WTC11 (cell line): ENCODE results near the gene MGAT4A. TPM values are rescaled to one million over a fixed set of nuclear protein-coding genes. Genes with fewer than 3 reads are reported as not detected.

Source experiments
- ATAC-seq: fragments of 200-7000 bp; cut with Tn5 transposase; 2 replicates; pipeline ENCODE4 v1.10.0; 2021; ENCODE audit warnings: mild to moderate bottlenecking, moderate library complexity
- CTCF ChIA-PET: fragments of 300-600 bp; sonication (Branson Sonifier 250); formaldehyde crosslinking; loops from one replicate; lab custom pipeline; 2021; ENCODE audit warnings: antibody characterized with exemption; lab: Charles Lee
- POLR2A ChIA-PET: fragments of 350-600 bp; sonication (Branson Sonifier 250); formaldehyde crosslinking; loops from one replicate; lab custom pipeline; 2021; ENCODE audit warnings: antibody characterized with exemption; lab: Charles Lee
- DNase-seq: peaks from one replicate; pipeline ENCODE4 v3.0.0; 2021; ENCODE audit warnings: low spot score
- H3K27ac Mint-ChIP-seq: 2 replicates; pipeline ENCODE4 v1.8.0; 2021; ENCODE audit warnings: mixed read lengths
- H3K27me3 Mint-ChIP-seq: 2 replicates; pipeline ENCODE4 v1.8.0; 2021; ENCODE audit warnings: low read depth, mild to moderate bottlenecking, moderate library complexity, mixed read lengths
- H3K36me3 Mint-ChIP-seq: 2 replicates; pipeline ENCODE4 v1.8.0; 2021; ENCODE audit warnings: mixed read lengths
- H3K4me1 Mint-ChIP-seq: 2 replicates; pipeline ENCODE4 v1.8.0; 2022; ENCODE audit warnings: mixed read lengths
- H3K4me3 Mint-ChIP-seq: 2 replicates; pipeline ENCODE4 v1.8.0; 2021; ENCODE audit warnings: mild to moderate bottlenecking, moderate library complexity, mixed read lengths
- H3K9me3 Mint-ChIP-seq: 2 replicates; pipeline ENCODE4 v1.8.0; 2021; ENCODE audit warnings: mixed read lengths
- AR ChIP-seq: fragments of 250-450 bp; sonication (Bioruptor Pico); IDR thresholded peaks from 2 replicates; pipeline ENCODE4 v1.9.0; 2021; ENCODE audit warnings: mild to moderate bottlenecking
- ATF6 ChIP-seq: sonication (generic); formaldehyde crosslinking; IDR thresholded peaks from 2 replicates; pipeline ENCODE4 v1.8.1; 2023; ENCODE audit warnings: mild to moderate bottlenecking, missing genetic modification reagents
- E2F4 ChIP-seq: sonication (generic); formaldehyde crosslinking; IDR thresholded peaks from 2 replicates; pipeline ENCODE4 v1.8.1; 2022; ENCODE audit warnings: low read depth, mild to moderate bottlenecking, moderate library complexity, missing genetic modification reagents, borderline replicate concordance
- FOXP4 ChIP-seq: sonication (generic); formaldehyde crosslinking; IDR thresholded peaks from 2 replicates; pipeline ENCODE4 v1.8.0; 2022; ENCODE audit warnings: mild to moderate bottlenecking, missing genetic modification reagents
- GRHL2 ChIP-seq: fragments of 250-450 bp; sonication (Bioruptor Pico); IDR thresholded peaks from 2 replicates; pipeline ENCODE4 v1.8.0; 2022; ENCODE audit warnings: mild to moderate bottlenecking, moderate library complexity; ENCODE audit not compliant: insufficient replicate concordance, severe bottlenecking
- IRF1 ChIP-seq: sonication (generic); formaldehyde crosslinking; IDR thresholded peaks from 2 replicates; pipeline ENCODE4 v1.8.0; 2023; ENCODE audit warnings: missing genetic modification reagents
- NFYB ChIP-seq: sonication (generic); formaldehyde crosslinking; conservative IDR thresholded peaks from 2 replicates; pipeline ENCODE4 v1.8.0; 2022; ENCODE audit warnings: low read depth, missing genetic modification reagents
- PREB ChIP-seq: sonication (generic); formaldehyde crosslinking; IDR thresholded peaks from 2 replicates; pipeline ENCODE4 v1.8.1; 2022; ENCODE audit warnings: mild to moderate bottlenecking, missing genetic modification reagents, moderate library complexity, borderline replicate concordance
- RELA ChIP-seq: sonication (generic); formaldehyde crosslinking; IDR thresholded peaks from 2 replicates; pipeline ENCODE4 v1.8.1; 2022; ENCODE audit warnings: missing genetic modification reagents, mild to moderate bottlenecking, borderline replicate concordance
- STAT6 ChIP-seq: sonication (generic); formaldehyde crosslinking; conservative IDR thresholded peaks from 2 replicates; pipeline ENCODE4 v1.8.1; 2023; ENCODE audit warnings: mild to moderate bottlenecking, low read depth, missing genetic modification reagents, moderate library complexity
- TP53 ChIP-seq: sonication (generic); formaldehyde crosslinking; IDR thresholded peaks from 2 replicates; pipeline ENCODE4 v1.8.1; 2023; ENCODE audit warnings: mild to moderate bottlenecking, missing genetic modification reagents
- ZNF219 ChIP-seq: sonication (generic); formaldehyde crosslinking; IDR thresholded peaks from 2 replicates; pipeline ENCODE4 v1.8.0; 2023; ENCODE audit warnings: missing genetic modification reagents, mild to moderate bottlenecking, borderline replicate concordance
- ZNF425 ChIP-seq: fragments of 250-450 bp; sonication (Bioruptor Pico); conservative IDR thresholded peaks from 2 replicates; pipeline ENCODE4 v1.9.0; 2021; ENCODE audit warnings: mild to moderate bottlenecking
- ZNF512 ChIP-seq: sonication (generic); formaldehyde crosslinking; IDR thresholded peaks from 2 replicates; pipeline ENCODE4 v1.8.1; 2022; ENCODE audit warnings: missing genetic modification reagents, borderline replicate concordance
- total RNA-seq: library from RNA; stranded (reverse); gene quantifications from 3 replicates; pipeline ENCODE4 v1.2.3, GENCODE V29; 2021

MGAT4A gene
- total RNA-seq, 1 experiment from 2014 or later = 6.7 TPM

- no peak for TF ChIP-seq STAT6 (CRISPR knock-in tag)
- no peak for TF ChIP-seq PREB (CRISPR knock-in tag)
- no peak for TF ChIP-seq FOXP4 (CRISPR knock-in tag)
- no peak for TF ChIP-seq AR
- no peak for TF ChIP-seq ZNF512 (CRISPR knock-in tag)
Measured at GRCh38 chr2:98617149-98617548, 113.8 kb downstream of the MGAT4A start (continued).

- no peak overlapping the region for H3K27ac Mint-ChIP-seq
- no peaks in the 10 kb centered on the region for H3K9me3 Mint-ChIP-seq
- no peaks in the 10 kb centered on the region for H3K4me1 Mint-ChIP-seq
- POLR2A ChIA-PET = no interaction called here
- CTCF ChIA-PET = interaction anchor here (1.3 kb wide), 1 partner anchor 19 kb away, joined by 4 read pairs; no protein-coding TSS in a partner anchor
- H3K4me3 Mint-ChIP-seq = no peak overlapping the region
- H3K27me3 Mint-ChIP-seq = no peaks in the 10 kb centered on the region
- peaks cover 54% of the 10 kb centered on the region for H3K36me3 Mint-ChIP-seq
- DNase-seq (peak; percentile 15), ATAC-seq (peak; percentile 53)
- TF ChIP-seq ZNF425 (CRISPR knock-in tag) = no peak
- TF ChIP-seq ATF6 (CRISPR knock-in tag) = no peak
- no peak for TF ChIP-seq RELA (CRISPR knock-in tag)
- no peak for TF ChIP-seq ZNF219 (CRISPR knock-in tag)
- TF ChIP-seq NFYB = no peak
- TF ChIP-seq ZNF512 (CRISPR knock-in tag) = no peak
- TF ChIP-seq TP53 (CRISPR knock-in tag) = no peak
- no peak for TF ChIP-seq IRF1 (CRISPR knock-in tag)
- TF ChIP-seq E2F4 (CRISPR knock-in tag) = no peak
- no peak for TF ChIP-seq GRHL2 (CRISPR knock-in tag)
Measured at GRCh38 chr2:98615481-98615880, 115.5 kb downstream of the MGAT4A start.
